GM21717 (cell line): ENCODE data around the gene TOP2A.
"Not testable (repeated sequence)": the region's sequence is repeated elsewhere in the genome, so short reads cannot be mapped to it uniquely, and the experiment has no call there.

Experiments used
- ATAC-seq: cut with Tn5 transposase; IDR thresholded peaks from one replicate; pipeline ENCODE4 v1.9.1; 2021; ENCODE audit warnings: mild to moderate bottlenecking, moderate library complexity; ENCODE audit not compliant: unreplicated experiment

The TOP2A gene

GRCh38 chr17:40377832-40378231, 39.9 kb downstream of the TOP2A start:
- no peak for ATAC-seq

GRCh38 chr17:40376541-40376940, 41.2 kb downstream of the TOP2A start:
- not testable (repeated sequence) for ATAC-seq

- not testable (repeated sequence) for ATAC-seq
These were observed 41.9 kb downstream of the TOP2A start for GRCh38 chr17:40375786-40376185.

GRCh38 chr17:40374821-40375498, 42.7 kb downstream of the TOP2A start:
- ATAC-seq = no peak

- ATAC-seq = no peak
These were observed 43.7 kb downstream of the TOP2A start for GRCh38 chr17:40373999-40374398.

- no peak for ATAC-seq
These were observed 44.4 kb downstream of the TOP2A start for GRCh38 chr17:40373324-40373723.

- not testable (repeated sequence) for ATAC-seq
These were observed 45.1 kb downstream of the TOP2A start for GRCh38 chr17:40372644-40373043.

GRCh38 chr17:40372031-40372430, 45.7 kb downstream of the TOP2A start:
- no peak for ATAC-seq

- no peak for ATAC-seq
These were observed 46.3 kb downstream of the TOP2A start for GRCh38 chr17:40371261-40371929.

GRCh38 chr17:40369923-40370322, 47.8 kb downstream of the TOP2A start:
- no peak for ATAC-seq

- ATAC-seq = not testable (repeated sequence)
These were observed 50.0 kb downstream of the TOP2A start for GRCh38 chr17:40367728-40368127.

- ATAC-seq = no peak
These were observed 50.7 kb downstream of the TOP2A start for GRCh38 chr17:40366861-40367518.

GRCh38 chr17:40366076-40366860, 51.4 kb downstream of the TOP2A start:
- ATAC-seq = no peak

GRCh38 chr17:40364906-40365305, 52.8 kb downstream of the TOP2A start:
- no peak for ATAC-seq

- no peak for ATAC-seq
These were observed 53.4 kb downstream of the TOP2A start, which contains the start of gene GJD3 for GRCh38 chr17:40364121-40364861. TSS of gene GJD3 (minus strand) at chr17:40364737. CDS start at chr17:40363815, 922 bp downstream.

- ATAC-seq = peak; percentile 13
These were observed 54.4 kb downstream of the TOP2A start for GRCh38 chr17:40363111-40363827.

- ATAC-seq = peak; percentile 51
These were observed 55.0 kb downstream of the TOP2A start for GRCh38 chr17:40362696-40363110.

GRCh38 chr17:40361925-40362695, 55.6 kb downstream of the TOP2A start:
- ATAC-seq = no peak
